ENCODE measurements around the gene GTF3C5.
A peak's percentile ranks its signal among the peaks of the same experiment; 100 is the strongest.

Gene GTF3C5

GRCh38 chr9:133094842-133095393 is 64.1 kb downstream of the GTF3C5 start:
- no peak for DNase-seq

GRCh38 chr9:133098104-133098754 is 67.4 kb downstream of the GTF3C5 start:
- DNase-seq = no peak

GRCh38 chr9:133098871-133099270 is 68.1 kb downstream of the GTF3C5 start:
- DNase-seq = no peak

- no peak for DNase-seq
Measured at GRCh38 chr9:133099726-133100505, 69.1 kb downstream of the GTF3C5 start.

- no peak for DNase-seq
Measured at GRCh38 chr9:133100506-133101355, 69.9 kb downstream of the GTF3C5 start.

- DNase-seq = no peak
Measured at GRCh38 chr9:133101356-133102189, 70.8 kb downstream of the GTF3C5 start.

GRCh38 chr9:133102190-133103021 is 71.6 kb downstream of the GTF3C5 start:
- no peak for DNase-seq

GRCh38 chr9:133103183-133103986 is 72.6 kb downstream of the GTF3C5 start:
- DNase-seq = peak; percentile 56

- DNase-seq = no peak
Measured at GRCh38 chr9:133103987-133104505, 73.2 kb downstream of the GTF3C5 start.

- DNase-seq = no peak
Measured at GRCh38 chr9:133104718-133105460, 74.1 kb downstream of the GTF3C5 start.

- no peak for DNase-seq
Measured at GRCh38 chr9:133105461-133105770, 74.6 kb downstream of the GTF3C5 start.

- no peak for DNase-seq
Measured at GRCh38 chr9:133106511-133107244, 75.9 kb downstream of the GTF3C5 start.

GRCh38 chr9:133107245-133107722 is 76.5 kb downstream of the GTF3C5 start:
- no peak for DNase-seq

All from CD4-positive, alpha-beta T cell treated with Interleukin-21 for 1 hour (primary cell).